DND-41 (cell line): ENCODE measurements around the gene RPL41.

ENCODE experiments used
- CTCF ChIP-seq: IDR thresholded peaks from 2 replicates; pipeline ENCODE4 v1.5.1; 2012; ENCODE audit warnings: borderline replicate concordance, low read length, moderate library complexity, mild to moderate bottlenecking; ENCODE audit not compliant: poor library complexity, severe bottlenecking; ENCODE audit errors: extremely low read depth
- EZH2 ChIP-seq: IDR thresholded peaks from 3 replicates; pipeline ENCODE4 v1.6.1; 2012; ENCODE audit warnings: borderline replicate concordance, low read depth, mild to moderate bottlenecking, moderate library complexity, low read length, inconsistent platforms; ENCODE audit not compliant: severe bottlenecking

GRCh38 chr12:56160193-56160763 lies 43.8 kb downstream of the RPL41 start:
- TF ChIP-seq CTCF, result peak; percentile 1
- no peak for TF ChIP-seq EZH2
